ENCODE results near the gene OR4D2. TPM values are rescaled to one million over a fixed set of nuclear protein-coding genes. Genes with fewer than 3 reads are reported as not detected.

OR4D2 gene
- total and polyA plus RNA-seq, 5 donors, result not detected

DNA sequence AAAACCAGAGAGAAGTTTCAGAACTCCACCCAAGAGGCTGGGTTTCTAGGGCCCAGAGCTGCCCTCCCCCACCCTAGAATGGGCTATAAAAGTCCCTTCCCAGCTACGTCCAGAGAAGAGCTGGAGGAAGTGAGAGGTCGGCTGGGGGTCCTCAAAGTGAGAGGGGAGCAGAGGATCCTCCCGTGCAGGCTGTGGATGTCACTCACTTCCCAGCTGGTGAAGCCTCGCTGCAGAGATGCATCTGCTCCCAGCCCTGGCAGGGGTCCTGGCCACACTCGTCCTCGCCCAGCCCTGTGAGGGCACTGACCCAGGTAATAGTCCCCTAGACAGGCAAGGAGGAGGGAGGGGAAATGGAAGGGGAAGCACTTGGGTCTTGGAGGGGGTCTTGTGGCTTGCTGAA is 25.8 kb downstream of the OR4D2 start, which contains the start of gene EPX:
EPX (plus strand) TSS at position 115 of the 400 bp plus-strand sequence; CDS start at position 236, 121 bp downstream.
- no peak within 1 kb of the TSS for H3K4me3 ChIP-seq (ENCODE audit: low read length)
- intact Hi-C loops (cut with DNase I), result no loop called here
- no peaks in the 10 kb centered on the region for H3K4me1 ChIP-seq (ENCODE audit: control insufficient read depth, insufficient read depth, low read length)
- H3K9me3 ChIP-seq (ENCODE audit: control insufficient read depth, low read length), result no peaks in the 10 kb centered on the region
- DNase-seq (no peak), ATAC-seq (no peak)
- WGBS, result 21% methylated on average over 6 of the region's 6 CpGs
- H3K27me3 ChIP-seq (ENCODE audit: control insufficient read depth, insufficient read depth), result no peaks in the 10 kb centered on the region
- H3K27ac ChIP-seq (ENCODE audit: low read length), result no peak within 1 kb of the TSS

DNA sequence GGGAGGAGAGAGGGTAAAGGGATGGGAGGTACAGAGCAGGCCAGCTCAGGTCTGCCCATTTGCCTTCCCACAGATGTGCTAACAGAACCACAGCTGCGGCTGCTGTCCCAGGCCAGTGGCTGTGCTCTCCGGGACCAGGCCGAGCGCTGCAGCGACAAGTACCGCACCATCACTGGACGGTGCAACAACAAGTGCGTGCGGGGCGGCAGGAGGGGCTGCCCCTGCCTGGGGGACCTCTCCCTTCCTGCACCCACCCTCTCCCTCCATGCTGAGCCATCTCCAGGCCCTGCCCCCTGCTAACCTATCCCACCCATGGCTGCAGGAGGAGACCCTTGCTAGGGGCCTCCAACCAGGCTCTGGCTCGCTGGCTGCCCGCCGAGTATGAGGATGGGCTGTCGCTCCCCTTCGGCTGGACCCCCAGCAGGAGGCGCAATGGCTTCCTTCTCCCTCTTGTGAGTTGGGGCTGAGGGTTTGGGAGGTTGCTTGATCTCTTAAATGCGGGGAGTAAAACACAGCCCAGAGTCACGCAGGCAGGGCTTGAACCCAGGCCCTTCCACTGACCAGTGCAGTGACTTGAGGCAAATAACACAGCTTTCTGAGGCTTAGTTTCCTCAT is 27.0 kb downstream of the OR4D2 start:
- ATAC-seq (no peak), DNase-seq (no peak)
- H3K9me3 ChIP-seq (ENCODE audit: control insufficient read depth, low read length), result no peaks in the 10 kb centered on the region
- H3K4me1 ChIP-seq (ENCODE audit: control insufficient read depth, insufficient read depth, low read length), result no peaks in the 10 kb centered on the region
- H3K27ac ChIP-seq (ENCODE audit: low read length), result no peak overlapping the region
- intact Hi-C loops (cut with DNase I), result no loop called here
- H3K27me3 ChIP-seq (ENCODE audit: control insufficient read depth, insufficient read depth), result no peaks in the 10 kb centered on the region
- no peak overlapping the region for H3K4me3 ChIP-seq (ENCODE audit: low read length)
- WGBS, result 74% methylated on average over 18 of the region's 18 CpGs

DNA sequence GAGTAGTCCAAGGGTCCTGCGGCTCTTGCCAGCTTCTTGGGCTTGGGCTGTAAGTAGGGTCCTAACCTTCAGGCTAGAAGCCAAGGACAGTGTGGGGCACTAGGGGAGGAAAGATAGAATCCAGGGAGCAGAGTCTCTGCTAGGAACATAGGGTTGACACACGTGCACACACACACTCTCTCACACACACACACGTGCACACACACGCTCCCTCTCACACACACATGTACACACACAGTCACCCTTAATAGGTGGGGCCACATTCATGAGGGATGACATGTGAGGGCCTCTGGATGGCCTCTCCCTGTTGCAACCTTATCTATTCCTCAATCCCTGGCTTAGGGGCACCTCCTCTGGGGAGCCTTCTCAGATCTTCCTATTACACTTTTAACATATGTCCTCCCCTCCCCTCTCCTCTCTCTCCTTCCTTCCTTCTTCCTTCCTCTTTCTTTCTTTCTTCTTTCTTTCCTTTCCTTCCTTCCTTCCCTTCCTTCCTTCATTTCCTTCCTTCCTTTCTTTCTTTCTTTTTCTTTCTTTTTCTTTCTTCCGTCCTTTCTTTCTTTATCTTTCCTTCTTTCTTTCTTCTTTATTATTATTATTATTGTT is 28.8 kb downstream of the OR4D2 start:
- no peaks in the 10 kb centered on the region for H3K9me3 ChIP-seq (ENCODE audit: control insufficient read depth, low read length)

DNA sequence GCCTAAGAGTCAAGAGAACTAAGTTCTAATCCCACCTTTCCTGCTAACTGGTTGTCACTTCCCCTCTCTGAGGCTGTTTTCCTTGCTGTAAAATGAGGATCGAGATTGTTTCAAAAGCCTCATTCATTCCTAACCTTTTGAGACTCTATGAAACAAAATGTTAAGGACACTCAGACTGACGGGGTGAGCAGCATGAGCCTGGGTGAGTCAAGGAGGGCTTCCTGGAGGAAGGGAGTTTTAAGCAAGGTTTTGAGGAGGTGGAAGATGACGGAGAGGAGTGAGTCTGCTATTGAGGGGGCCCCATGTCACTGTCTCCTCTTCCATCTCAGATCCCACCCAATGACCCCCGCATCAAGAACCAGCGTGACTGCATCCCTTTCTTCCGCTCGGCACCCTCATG is 29.8 kb downstream of the OR4D2 start:
- Histone ChIP-seq H3K4me1 (ENCODE audit: control insufficient read depth, insufficient read depth, low read length) (no peaks in the 10 kb centered on the region), H3K27me3 (ENCODE audit: control insufficient read depth, insufficient read depth) (no peaks in the 10 kb centered on the region), H3K9me3 (ENCODE audit: control insufficient read depth, low read length) (no peaks in the 10 kb centered on the region), H3K27ac (ENCODE audit: low read length) (no peak overlapping the region), H3K4me3 (ENCODE audit: low read length) (no peak overlapping the region)
- intact Hi-C loops (cut with DNase I), result no loop called here
- DNase-seq (no peak), ATAC-seq (no peak)
- 84% methylated on average over 7 of the region's 7 CpGs for WGBS

More for the DNA sequence above, 28.8 kb downstream of the OR4D2 start:
- no peaks in the 10 kb centered on the region for H3K27me3 ChIP-seq (ENCODE audit: control insufficient read depth, insufficient read depth)
- H3K27ac ChIP-seq (ENCODE audit: low read length), result no peak overlapping the region
- H3K4me1 ChIP-seq (ENCODE audit: control insufficient read depth, insufficient read depth, low read length), result no peaks in the 10 kb centered on the region
- DNase-seq (no peak), ATAC-seq (no peak)
- intact Hi-C loops (cut with DNase I), result no loop called here
- H3K4me3 ChIP-seq (ENCODE audit: low read length), result no peak overlapping the region
- WGBS, result 81% methylated on average over 5 of the region's 5 CpGs

DNA sequence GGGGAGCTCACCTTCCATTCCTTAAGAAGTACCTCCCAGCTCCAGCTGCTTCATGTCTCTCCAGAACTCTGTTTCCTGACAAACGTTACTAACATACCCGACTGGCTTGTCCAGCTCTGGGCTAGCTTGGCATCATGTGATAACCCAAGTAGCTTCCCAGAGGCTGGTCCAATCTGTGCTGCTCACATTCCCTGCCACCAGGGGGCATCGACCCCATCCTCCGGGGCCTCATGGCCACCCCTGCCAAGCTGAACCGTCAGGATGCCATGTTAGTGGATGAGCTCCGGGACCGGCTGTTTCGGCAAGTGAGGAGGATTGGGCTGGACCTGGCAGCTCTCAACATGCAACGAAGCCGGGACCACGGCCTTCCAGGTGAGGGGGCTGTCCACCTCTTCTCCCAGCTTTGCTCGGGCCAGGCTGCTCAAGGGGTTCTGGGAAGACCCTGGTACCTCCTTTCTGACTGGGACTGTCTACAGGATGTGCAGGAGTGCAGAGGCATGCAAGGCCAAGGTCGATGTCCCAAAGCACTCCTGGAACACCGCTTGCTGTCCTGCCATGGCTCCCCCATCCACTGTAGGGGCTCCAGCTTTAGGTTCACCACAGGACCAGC is 33.3 kb downstream of the OR4D2 start:
- H3K4me1 ChIP-seq (ENCODE audit: control insufficient read depth, insufficient read depth, low read length), result no peaks in the 10 kb centered on the region
- ATAC-seq (peak; percentile 51 to 55), DNase-seq (peak in 2 of 3 donors; percentile 68 to 73)
- no peak overlapping the region for H3K4me3 ChIP-seq (ENCODE audit: low read length)
- intact Hi-C loops (cut with DNase I), result no loop called here
- WGBS, result 40% methylated on average over 14 of the region's 14 CpGs
- no peak overlapping the region for H3K27ac ChIP-seq (ENCODE audit: low read length)
- H3K9me3 ChIP-seq (ENCODE audit: control insufficient read depth, low read length), result no peaks in the 10 kb centered on the region
- H3K27me3 ChIP-seq (ENCODE audit: control insufficient read depth, insufficient read depth), result no peaks in the 10 kb centered on the region

DNA sequence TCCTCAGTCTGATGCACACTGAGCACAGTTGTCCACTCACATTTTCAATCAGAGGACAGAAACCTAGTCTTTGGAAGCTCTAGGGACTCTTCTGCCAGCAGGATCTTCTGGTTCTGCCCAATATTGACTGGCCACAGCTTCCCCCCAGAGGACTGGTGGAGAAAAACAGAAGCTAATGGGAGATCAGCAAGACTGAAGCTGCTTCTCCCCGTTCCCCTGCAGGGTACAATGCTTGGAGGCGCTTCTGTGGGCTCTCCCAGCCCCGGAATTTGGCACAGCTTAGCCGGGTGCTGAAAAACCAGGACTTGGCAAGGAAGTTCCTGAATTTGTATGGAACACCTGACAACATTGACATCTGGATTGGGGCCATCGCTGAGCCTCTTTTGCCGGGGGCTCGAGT is 36.1 kb downstream of the OR4D2 start:
- H3K9me3 ChIP-seq (ENCODE audit: control insufficient read depth, low read length), result no peaks in the 10 kb centered on the region
- DNase-seq (no peak), ATAC-seq (no peak)
- H3K27me3 ChIP-seq (ENCODE audit: control insufficient read depth, insufficient read depth), result no peaks in the 10 kb centered on the region
- no peak overlapping the region for H3K27ac ChIP-seq (ENCODE audit: low read length)
- H3K4me1 ChIP-seq (ENCODE audit: control insufficient read depth, insufficient read depth, low read length), result no peaks in the 10 kb centered on the region
- 84% methylated on average over 7 of the region's 7 CpGs for WGBS
- intact Hi-C loops (cut with DNase I), result no loop called here
- no peak overlapping the region for H3K4me3 ChIP-seq (ENCODE audit: low read length)

DNA sequence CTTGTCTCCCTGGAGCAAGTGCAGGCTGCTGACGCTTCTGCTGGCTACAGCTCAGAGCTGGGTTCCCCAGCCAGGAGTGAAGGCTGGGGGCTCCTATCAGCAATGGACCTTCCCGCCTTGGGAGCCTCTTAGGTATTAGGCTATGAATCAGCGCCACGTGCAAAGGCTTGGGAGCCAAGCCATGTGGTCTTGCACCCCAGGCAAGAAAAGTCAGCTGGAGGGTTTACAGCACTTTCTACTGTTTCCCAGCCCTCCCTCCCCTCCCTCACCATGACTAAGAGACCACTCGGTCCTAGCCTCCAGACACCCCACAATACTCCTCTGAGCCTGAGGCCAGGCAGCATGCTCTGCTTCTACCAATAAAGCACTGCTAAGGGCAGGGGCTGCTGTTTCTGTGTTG is 38.0 kb downstream of the OR4D2 start:
- WGBS, result 75% methylated on average over 5 of the region's 5 CpGs
- Histone ChIP-seq H3K27ac (ENCODE audit: low read length) (no peak overlapping the region), H3K4me3 (ENCODE audit: low read length) (no peak overlapping the region), H3K4me1 (ENCODE audit: control insufficient read depth, insufficient read depth, low read length) (no peaks in the 10 kb centered on the region), H3K9me3 (ENCODE audit: control insufficient read depth, low read length) (no peaks in the 10 kb centered on the region), H3K27me3 (ENCODE audit: control insufficient read depth, insufficient read depth) (no peaks in the 10 kb centered on the region)
- DNase-seq, result no peak
- intact Hi-C loops (cut with DNase I), result no loop called here
- ATAC-seq, result no peak

DNA sequence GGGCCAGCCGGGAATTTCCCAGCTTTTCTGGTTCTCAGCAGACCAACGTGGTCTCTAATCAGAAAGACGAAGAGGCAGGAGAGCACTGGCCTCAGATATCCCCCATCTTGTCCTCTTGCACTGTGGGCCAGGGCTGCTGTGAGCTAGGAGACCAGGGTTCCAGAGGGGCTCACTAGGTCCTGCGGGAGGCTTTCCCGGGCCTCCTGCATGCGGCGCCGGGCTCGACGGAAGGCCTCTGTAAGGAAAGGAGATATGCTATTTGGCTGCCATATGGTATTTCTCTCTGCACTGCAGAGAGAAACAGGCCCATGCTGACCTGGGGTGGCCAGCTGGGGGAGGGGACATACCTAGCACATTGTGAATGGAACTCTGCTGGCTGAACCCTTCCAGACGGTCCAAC is 39.2 kb downstream of the OR4D2 start:
- 85% methylated on average over 11 of the region's 11 CpGs for WGBS
- DNase-seq, result no peak
- Histone ChIP-seq H3K9me3 (ENCODE audit: control insufficient read depth, low read length) (no peaks in the 10 kb centered on the region), H3K4me1 (ENCODE audit: control insufficient read depth, insufficient read depth, low read length) (no peaks in the 10 kb centered on the region), H3K4me3 (ENCODE audit: low read length) (no peak overlapping the region), H3K27me3 (ENCODE audit: control insufficient read depth, insufficient read depth) (no peaks in the 10 kb centered on the region), H3K27ac (ENCODE audit: low read length) (no peak overlapping the region)
- intact Hi-C loops (cut with DNase I), result no loop called here
- no peak for ATAC-seq

DNA sequence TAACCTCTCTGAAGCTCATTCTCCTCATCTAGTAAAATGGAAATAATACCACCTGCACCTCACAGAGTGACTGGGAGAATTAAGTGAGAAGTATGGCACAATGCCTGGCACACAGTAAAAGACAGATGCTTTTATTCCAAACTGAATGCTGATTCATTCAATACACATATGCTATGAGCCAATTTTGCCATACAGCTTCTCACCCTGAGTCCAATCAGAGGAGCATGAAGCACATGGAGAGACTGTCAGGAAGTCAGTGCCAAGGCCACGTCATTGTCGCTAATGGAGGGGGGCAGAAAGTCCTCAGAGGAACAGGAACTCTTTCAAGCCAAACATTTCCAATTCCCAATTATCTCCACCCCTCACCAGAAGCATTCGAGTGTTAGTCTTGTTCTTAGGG is 40.7 kb downstream of the OR4D2 start:
- intact Hi-C loops (cut with DNase I), result no loop called here
- H3K9me3 ChIP-seq (ENCODE audit: control insufficient read depth, low read length), result no peaks in the 10 kb centered on the region
- H3K27ac ChIP-seq (ENCODE audit: low read length), result no peak overlapping the region
- H3K4me1 ChIP-seq (ENCODE audit: control insufficient read depth, insufficient read depth, low read length), result no peaks in the 10 kb centered on the region
- ATAC-seq, result no peak
- 70% methylated on average over 3 of the region's 3 CpGs for WGBS
- no peak overlapping the region for H3K4me3 ChIP-seq (ENCODE audit: low read length)
- DNase-seq, result no peak
- no peaks in the 10 kb centered on the region for H3K27me3 ChIP-seq (ENCODE audit: control insufficient read depth, insufficient read depth)

DNA sequence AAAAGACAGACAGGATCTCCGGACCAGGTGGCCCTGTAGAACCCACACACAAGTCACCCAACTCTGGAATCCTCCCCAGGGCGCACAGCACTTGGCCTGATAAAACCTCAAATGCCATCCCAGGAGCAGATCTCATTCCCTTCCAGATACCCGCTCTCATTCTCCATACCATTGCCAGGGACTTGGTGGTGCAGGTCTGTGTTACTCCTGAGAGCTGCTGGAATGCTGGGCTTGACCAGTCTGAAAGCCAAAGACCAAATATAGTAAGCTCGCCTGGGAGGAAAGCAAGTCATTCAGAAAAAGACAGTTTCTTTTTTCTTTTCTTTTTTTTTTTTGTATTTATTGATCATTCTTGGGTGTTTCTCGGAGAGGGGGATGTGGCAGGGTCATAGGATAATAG is 41.6 kb downstream of the OR4D2 start:
- DNase-seq (no peak), ATAC-seq (no peak)
- no peaks in the 10 kb centered on the region for H3K27me3 ChIP-seq (ENCODE audit: control insufficient read depth, insufficient read depth)
- intact Hi-C loops (cut with DNase I), result no loop called here
- H3K4me1 ChIP-seq (ENCODE audit: control insufficient read depth, insufficient read depth, low read length), result no peaks in the 10 kb centered on the region
- no peak overlapping the region for H3K4me3 ChIP-seq (ENCODE audit: low read length)
- H3K9me3 ChIP-seq (ENCODE audit: control insufficient read depth, low read length), result no peaks in the 10 kb centered on the region
- H3K27ac ChIP-seq (ENCODE audit: low read length), result no peak overlapping the region
- WGBS, result 98% methylated on average over 5 of the region's 5 CpGs

DNA sequence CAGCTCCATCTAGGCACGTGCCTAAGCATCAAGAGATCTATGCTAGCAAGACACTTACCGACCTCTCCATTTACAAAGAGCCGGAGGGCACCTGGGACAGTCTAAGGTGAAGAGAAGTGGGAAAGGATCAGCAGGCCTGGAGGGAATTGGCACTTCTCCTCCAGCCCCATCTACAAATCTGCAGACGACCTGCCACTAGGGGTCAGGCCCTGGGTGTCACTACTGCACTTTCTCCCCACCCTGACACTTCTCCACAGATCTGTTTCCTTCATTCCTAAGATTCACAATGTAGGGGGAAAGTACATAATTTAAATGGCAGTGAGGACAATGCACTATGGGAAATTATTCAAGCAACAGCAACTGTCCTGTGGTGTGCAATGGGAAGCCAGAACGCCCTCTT is 44.1 kb downstream of the OR4D2 start:
- H3K27ac ChIP-seq (ENCODE audit: low read length), result no peak overlapping the region
- intact Hi-C loops (cut with DNase I), result no loop called here
- no peaks in the 10 kb centered on the region for H3K27me3 ChIP-seq (ENCODE audit: control insufficient read depth, insufficient read depth)
- DNase-seq (no peak), ATAC-seq (no peak)
- H3K9me3 ChIP-seq (ENCODE audit: control insufficient read depth, low read length), result no peaks in the 10 kb centered on the region
- WGBS, result 79% methylated on average over 5 of the region's 5 CpGs
- H3K4me3 ChIP-seq (ENCODE audit: low read length), result no peak overlapping the region
- H3K4me1 ChIP-seq (ENCODE audit: control insufficient read depth, insufficient read depth, low read length), result no peaks in the 10 kb centered on the region
